Activated effector memory CD4-positive, alpha-beta T cell treated with Interleukin-2 at 50 U/mL for 16 hours (primary cell): ENCODE measurements around the gene IPO11.

Source experiments
- DNase-seq: peaks from one replicate; pipeline ENCODE4 v3.0.0-alpha.2; 2020

IPO11 gene

GRCh38 chr5:62412549-62413329 is at the start of gene IPO11:
Gene IPO11 (plus strand): TSS chr5:62412763. CDS start chr5:62437280, 24,517 bp downstream.
- DNase-seq: peak; percentile 98

GRCh38 chr5:62369039-62369438 is 43.5 kb upstream of the IPO11 start:
- DNase-seq: no peak

DNA sequence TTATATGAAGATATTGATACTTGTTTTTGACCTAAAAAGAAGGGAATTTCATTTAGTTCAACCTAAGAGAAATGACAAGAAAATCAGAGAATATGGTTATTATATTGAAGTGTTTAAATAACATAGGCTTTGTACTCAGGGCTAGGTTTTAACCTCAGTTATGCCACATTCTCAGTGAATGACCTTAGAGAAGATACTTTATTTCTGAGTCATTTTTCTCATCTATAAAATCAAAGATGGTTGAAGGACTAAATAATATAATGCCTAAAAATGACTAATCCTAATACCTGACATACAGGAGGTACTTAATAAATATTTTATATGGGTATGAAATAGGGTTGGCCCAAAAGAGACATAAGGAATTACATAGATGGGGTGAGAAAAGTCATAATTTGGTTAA is 41.2 kb upstream of the IPO11 start:
- DNase-seq: no peak

GRCh38 chr5:62372600-62372999 is 40.0 kb upstream of the IPO11 start:
- no peak for DNase-seq

DNA sequence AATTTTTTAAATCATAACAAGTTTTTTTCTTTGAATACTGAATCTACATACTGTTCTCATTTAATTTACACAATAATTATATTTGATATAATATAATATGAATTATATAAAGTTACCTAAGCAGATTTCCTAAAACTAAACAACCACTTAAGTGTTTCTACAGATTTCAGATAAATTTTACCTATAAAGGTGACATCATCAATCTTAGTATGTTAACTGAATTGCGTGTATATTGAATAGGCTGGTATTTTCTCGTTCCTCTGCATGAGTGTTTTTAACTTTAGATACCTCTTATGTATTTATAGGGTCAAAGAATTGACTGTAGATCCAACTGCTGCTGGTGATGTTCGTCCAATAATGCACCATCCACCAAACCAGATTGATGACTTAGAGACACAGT is 39.2 kb upstream of the IPO11 start:
- no peak for DNase-seq

DNA sequence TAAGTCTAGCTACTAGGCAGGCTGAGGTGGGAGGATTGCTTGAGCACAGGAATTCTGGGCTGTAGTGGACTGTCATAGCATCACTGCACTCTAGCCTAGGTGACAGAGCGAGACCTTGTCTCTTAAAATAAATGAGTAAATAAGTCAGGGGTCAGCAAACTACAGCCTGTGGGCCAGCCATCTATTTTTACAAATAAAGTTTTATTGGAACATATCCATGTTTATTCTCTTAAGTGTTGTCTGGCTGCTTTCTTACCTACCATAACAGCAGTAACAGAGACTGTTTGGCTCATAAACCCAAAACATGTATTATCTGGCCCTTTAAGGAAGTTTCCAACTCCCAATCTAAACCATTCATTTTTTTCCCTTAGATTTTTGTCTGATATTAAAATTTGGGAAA is 38.5 kb upstream of the IPO11 start:
- no peak for DNase-seq

GRCh38 chr5:62375627-62376026 is 36.9 kb upstream of the IPO11 start:
- DNase-seq: no peak

GRCh38 chr5:62376064-62376463 is 36.5 kb upstream of the IPO11 start:
- DNase-seq: no peak

- DNase-seq: no peak
These were observed 27.4 kb upstream of the IPO11 start for GRCh38 chr5:62385131-62385530.

DNA sequence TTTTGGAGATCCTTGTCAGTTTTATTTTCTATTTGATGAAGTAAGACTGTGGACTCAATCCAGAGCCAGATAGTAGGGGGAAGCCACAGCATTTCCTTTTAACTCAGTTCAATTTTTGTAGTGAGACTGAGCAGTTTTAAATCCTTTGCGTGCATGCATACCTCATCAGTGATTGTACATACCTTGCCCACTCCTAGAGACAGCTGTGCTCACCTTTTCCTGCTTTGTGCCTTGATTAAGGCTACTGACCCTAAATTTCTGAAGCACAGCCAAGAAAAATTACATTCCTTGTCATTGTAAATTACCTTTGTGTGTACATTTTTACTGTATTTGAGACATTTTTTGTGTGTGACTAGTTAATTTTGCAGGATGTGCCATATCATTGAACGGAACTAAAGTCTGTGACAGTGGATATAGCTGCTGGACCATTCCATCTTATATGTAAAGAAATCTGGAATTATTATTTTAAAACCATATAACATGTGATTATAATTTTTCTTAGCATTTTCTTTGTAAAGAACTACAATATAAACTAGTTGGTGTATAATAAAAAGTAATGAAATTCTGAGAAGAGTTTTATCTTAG is 26.7 kb upstream of the IPO11 start:
- DNase-seq: no peak

- no peak for DNase-seq
These were observed 25.7 kb upstream of the IPO11 start for GRCh38 chr5:62386824-62387223.

- DNase-seq: no peak
These were observed 17.2 kb upstream of the IPO11 start for GRCh38 chr5:62395210-62395950.

DNA sequence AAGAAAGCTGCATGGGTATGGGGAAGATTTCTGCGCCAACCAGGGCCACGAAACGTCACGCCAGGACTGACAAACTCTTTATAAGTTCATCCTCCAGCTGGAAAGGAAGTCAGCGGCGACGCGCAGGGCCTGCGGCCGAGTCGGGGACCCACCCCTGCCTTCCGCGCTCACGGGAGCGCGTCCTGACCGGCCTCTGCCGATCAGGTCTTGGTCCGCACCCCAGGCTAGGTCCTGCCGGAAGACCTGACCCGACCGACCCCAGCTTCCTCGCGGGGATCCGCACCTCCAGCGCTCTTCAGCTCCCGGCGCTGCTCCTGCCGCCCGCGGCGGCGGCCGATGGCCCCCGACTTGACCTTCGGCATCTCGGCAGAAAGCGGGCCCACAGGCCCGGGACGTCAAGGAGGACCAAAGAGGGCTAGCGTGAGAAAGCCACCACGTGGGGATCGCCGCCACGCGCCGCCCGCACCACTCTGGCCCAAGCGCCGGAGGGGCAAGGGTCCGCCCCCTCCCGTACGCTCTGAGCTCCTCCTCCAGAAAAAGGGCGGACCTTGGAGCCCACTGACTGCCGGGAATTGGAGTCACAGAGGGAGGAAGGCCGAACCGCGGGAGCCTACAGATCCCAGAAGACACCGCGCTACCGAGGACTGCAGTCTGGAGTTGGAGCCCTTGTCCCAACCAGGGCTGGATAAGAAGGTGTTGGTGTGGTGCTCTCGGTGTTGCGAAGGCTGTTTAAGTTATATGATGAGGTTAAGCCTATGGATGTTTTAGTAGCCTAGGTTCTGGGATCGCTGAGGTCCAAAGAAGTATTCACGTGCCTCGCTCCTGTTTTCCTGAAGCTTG is 8.9 kb upstream of the IPO11 start, which contains the start of gene DIMT1:
TSS of gene DIMT1 (minus strand) at position 495 of the 840 bp plus-strand sequence. CDS start at position 362, 133 bp downstream.
- DNase-seq: peak; percentile 86

DNA sequence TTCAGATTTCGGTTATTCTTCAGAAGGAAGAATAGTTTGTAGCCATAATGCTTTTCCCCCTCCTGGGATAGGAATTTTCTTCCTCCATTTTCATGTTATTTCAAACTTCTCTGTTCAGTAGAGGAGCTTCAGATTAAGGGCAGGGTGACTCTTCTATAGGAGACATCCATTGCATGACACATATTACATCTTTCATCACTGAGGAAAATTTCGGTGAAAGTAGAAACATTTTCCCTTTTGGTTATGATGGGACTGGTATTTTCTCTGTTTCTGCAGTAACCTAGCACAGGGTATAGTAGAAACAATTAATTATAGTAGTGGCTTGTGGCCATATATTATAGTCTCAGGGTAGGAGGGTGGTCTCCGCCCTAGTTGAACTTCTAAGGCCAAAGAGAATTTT is 1.1 kb downstream of the IPO11 start:
- DNase-seq: no peak

DNA sequence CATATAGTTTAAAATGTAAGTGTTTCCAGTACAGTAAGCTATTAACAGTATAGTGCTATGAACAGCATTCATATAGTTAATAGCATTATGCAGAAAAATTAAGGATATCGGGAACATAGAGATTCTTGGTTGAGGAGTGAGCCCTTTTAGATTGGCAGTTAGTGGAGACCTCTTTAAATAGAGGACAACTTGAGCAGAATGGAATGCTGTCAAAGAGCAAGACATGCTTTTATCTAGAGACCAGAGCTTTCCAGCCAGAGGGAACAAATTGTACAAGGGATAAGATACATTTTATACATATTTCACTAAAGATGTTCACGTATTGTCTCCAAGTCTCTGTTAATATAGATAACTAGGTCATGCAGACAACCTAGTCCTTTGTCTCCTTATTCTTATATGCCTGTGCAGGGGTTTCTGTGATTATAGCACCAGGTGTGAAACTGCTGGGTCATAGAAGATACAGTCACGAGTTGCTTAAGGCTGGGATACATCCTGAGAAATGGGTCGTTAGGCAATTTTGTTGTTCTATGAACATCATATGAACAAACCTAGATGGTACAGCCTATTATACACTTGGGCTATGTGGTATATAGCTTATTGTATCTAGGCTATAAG is 6.0 kb downstream of the IPO11 start:
- no peak for DNase-seq

DNA sequence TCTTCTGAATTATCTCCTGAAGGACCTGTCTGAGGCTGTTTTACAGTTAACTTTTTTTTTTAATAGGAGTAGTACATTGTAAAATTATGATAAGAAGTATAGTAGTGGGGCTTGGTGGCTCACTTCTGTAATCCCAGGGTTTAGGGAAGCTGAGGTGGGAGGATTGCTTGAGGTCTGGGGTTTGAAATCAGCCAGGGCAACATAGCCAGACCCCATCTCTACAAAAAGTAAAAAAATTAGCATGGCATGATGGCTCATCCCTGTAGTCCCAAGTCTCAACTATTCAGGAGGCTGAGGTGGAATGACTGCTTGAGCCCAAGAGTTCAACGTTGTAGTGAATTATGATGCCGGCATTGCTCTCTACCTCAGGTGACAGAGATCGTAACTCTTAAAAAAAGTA is 7.0 kb downstream of the IPO11 start:
- no peak for DNase-seq

DNA sequence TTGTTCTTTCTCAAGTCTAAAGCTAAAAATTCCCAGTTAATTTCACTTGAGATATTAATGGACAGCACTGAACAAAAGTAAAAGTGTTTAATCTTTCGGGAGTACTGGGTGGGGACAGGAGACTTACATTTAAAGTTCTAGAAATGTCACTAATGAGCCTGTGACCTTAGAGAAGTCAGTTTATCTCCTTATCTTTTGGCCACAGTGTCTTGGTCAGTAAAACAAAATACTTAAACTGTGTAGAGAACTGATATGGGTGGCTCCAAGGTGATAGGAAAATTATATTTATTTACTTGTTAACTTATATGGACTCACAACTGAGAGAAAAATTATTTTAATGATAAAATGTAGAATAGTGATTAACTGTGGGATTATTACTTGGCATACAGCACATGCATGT is 8.9 kb downstream of the IPO11 start:
- DNase-seq: no peak

GRCh38 chr5:62424763-62425162 is 12.2 kb downstream of the IPO11 start:
- DNase-seq: no peak

DNA sequence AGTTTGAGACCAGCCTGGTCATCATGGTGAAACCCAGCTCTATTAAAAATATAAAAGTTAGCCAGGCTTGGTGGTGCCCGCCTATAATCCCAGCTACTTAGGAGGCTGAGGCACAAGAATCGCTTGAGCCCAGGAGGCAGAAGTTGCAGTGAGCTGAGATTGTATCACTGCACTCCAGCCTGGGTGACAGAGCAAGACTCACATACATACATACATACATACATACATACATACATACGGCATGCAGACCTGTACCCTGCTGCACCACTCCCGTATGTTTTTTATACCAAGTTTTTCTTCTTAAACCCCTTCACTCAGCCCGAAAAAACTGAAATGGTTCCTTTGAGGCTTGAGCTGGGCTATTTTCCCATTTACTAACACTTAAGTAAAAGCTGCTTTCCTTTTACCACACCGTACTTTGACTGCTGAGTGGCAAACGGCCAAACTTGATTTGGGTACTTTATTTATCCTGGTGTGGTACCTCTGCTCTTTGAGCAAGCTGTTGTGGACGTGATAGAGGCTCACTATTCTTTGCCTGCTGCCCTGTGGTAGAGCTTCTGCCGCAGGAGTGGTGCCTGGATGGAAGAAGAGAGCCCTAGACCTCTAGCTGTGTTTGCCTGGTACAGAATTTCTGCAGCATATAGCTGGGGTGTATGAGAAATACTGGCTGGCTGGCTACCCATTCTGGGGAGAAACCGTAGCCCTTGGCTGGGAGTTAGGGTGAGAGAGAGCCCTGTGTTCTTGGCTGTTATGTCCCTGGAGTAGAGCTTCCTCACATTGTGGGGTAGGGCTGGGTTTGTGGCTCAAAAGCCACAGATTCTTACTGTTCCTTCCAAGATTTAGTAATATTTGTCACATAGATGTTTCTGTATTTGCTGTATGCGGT is 19.4 kb downstream of the IPO11 start:
- DNase-seq: no peak

- no peak for DNase-seq
These were observed 20.1 kb downstream of the IPO11 start for GRCh38 chr5:62432621-62433064.

- DNase-seq: no peak
These were observed 36.0 kb downstream of the IPO11 start for GRCh38 chr5:62448528-62448927.
